H9 (cell line): ENCODE measurements around the gene UGT1A3. TPM values are rescaled to one million over a fixed set of nuclear protein-coding genes. Genes with fewer than 3 reads are reported as not detected.

Experiments used
- DNase-seq: peaks from one replicate; pipeline ENCODE4 v3.0.0-alpha.2; 2017
- H2AFZ ChIP-seq: one replicate; pipeline ENCODE4 v1.6.1; 2013; ENCODE audit warnings: mild to moderate bottlenecking, low read length, control low read depth, moderate library complexity
- H2AK5ac ChIP-seq: 2 replicates; pipeline ENCODE4 v1.6.1; 2013; ENCODE audit warnings: low read length, control low read depth, mixed read lengths; ENCODE audit not compliant: insufficient read length
- H2BK120ac ChIP-seq: one replicate; pipeline ENCODE4 v1.6.1; 2013; ENCODE audit warnings: low read depth, mild to moderate bottlenecking, low read length, control low read depth, inconsistent platforms; ENCODE audit not compliant: poor library complexity, severe bottlenecking
- H2BK12ac ChIP-seq: 2 replicates; pipeline ENCODE4 v1.6.1; 2013; ENCODE audit warnings: low read length, control low read depth, mixed read lengths, low read depth; ENCODE audit not compliant: insufficient read length
- H2BK15ac ChIP-seq: 2 replicates; pipeline ENCODE4 v1.6.1; 2013; ENCODE audit warnings: low read depth, low read length, control low read depth
- H2BK20ac ChIP-seq: one replicate; pipeline ENCODE4 v1.6.1; 2013; ENCODE audit warnings: low read depth, mild to moderate bottlenecking, low read length, control low read depth, inconsistent platforms; ENCODE audit not compliant: poor library complexity, severe bottlenecking
- H2BK5ac ChIP-seq: 2 replicates; pipeline ENCODE4 v1.6.1; 2013; ENCODE audit warnings: low read length, control low read depth, mixed read lengths; ENCODE audit not compliant: insufficient read length
- H3K14ac ChIP-seq: 2 replicates; pipeline ENCODE4 v1.6.1; 2013; ENCODE audit warnings: low read length, control low read depth; ENCODE audit not compliant: insufficient read depth
- H3K18ac ChIP-seq: 2 replicates; pipeline ENCODE4 v1.6.1; 2013; ENCODE audit warnings: low read depth, mild to moderate bottlenecking, mixed read lengths, low read length, control low read depth; ENCODE audit not compliant: insufficient read length
- H3K23ac ChIP-seq: 2 replicates; pipeline ENCODE4 v1.6.1; 2013; ENCODE audit warnings: low read length, control low read depth, mixed read lengths, low read depth; ENCODE audit not compliant: insufficient read length
- H3K23me2 ChIP-seq: 2 replicates; pipeline ENCODE4 v1.6.1; 2013; ENCODE audit warnings: low read depth, mild to moderate bottlenecking, mixed read lengths, low read length, control low read depth; ENCODE audit not compliant: insufficient read length, poor library complexity, severe bottlenecking
- H3K27ac ChIP-seq: 2 replicates; pipeline ENCODE4 v1.5.1; 2013; ENCODE audit warnings: low read length, control low read depth, mixed read lengths, low read depth; ENCODE audit not compliant: insufficient read length
- H3K27me3 ChIP-seq: 2 replicates; pipeline ENCODE4 v1.6.1; 2013; ENCODE audit warnings: low read length, control low read depth, inconsistent platforms; ENCODE audit not compliant: insufficient read depth
- H3K4ac ChIP-seq: 2 replicates; pipeline ENCODE4 v1.6.1; 2013; ENCODE audit warnings: low read depth, mild to moderate bottlenecking, control low read depth, inconsistent platforms, low read length, moderate library complexity
- H3K4me1 ChIP-seq: 2 replicates; pipeline ENCODE4 v1.6.1; 2013; ENCODE audit warnings: low read length, control low read depth, inconsistent platforms; ENCODE audit not compliant: insufficient read depth
- H3K4me2 ChIP-seq: 2 replicates; pipeline ENCODE4 v1.6.1; 2013; ENCODE audit warnings: low read length, control low read depth, mixed read lengths; ENCODE audit not compliant: insufficient read length, insufficient read depth
- H3K56ac ChIP-seq: 2 replicates; pipeline ENCODE4 v1.6.1; 2013; ENCODE audit warnings: low read depth, mild to moderate bottlenecking, mixed read lengths, low read length, control low read depth; ENCODE audit not compliant: insufficient read length
- H3K79me1 ChIP-seq: 2 replicates; pipeline ENCODE4 v1.6.1; 2013; ENCODE audit warnings: low read depth, mild to moderate bottlenecking, moderate library complexity, low read length, control low read depth, inconsistent platforms; ENCODE audit not compliant: insufficient read depth, poor library complexity, severe bottlenecking
- H3K79me2 ChIP-seq: 2 replicates; pipeline ENCODE4 v1.6.1; 2013; ENCODE audit warnings: low read length, control low read depth, inconsistent platforms; ENCODE audit not compliant: insufficient read depth
- H3K9ac ChIP-seq: 2 replicates; pipeline ENCODE4 v1.6.1; 2013; ENCODE audit warnings: low read length, control low read depth, mixed read lengths; ENCODE audit not compliant: insufficient read length; ENCODE audit errors: extremely low read depth
- H3K9me3 ChIP-seq: one replicate; pipeline ENCODE4 v1.6.1; 2013; ENCODE audit warnings: low read depth, low read length, inconsistent platforms; ENCODE audit not compliant: control insufficient read depth
- H3T11ph ChIP-seq: one replicate; pipeline ENCODE4 v1.6.1; 2013; ENCODE audit warnings: mild to moderate bottlenecking, low read length, control low read depth, inconsistent platforms
- H4K20me1 ChIP-seq: one replicate; pipeline ENCODE4 v1.6.1; 2013; ENCODE audit not compliant: control insufficient read depth, insufficient read length, insufficient read depth
- H4K5ac ChIP-seq: 2 replicates; pipeline ENCODE4 v1.6.1; 2013; ENCODE audit warnings: low read depth, mild to moderate bottlenecking, mixed read lengths, low read length, control low read depth; ENCODE audit not compliant: insufficient read length
- H4K8ac ChIP-seq: replicated peaks from 2 replicates; pipeline ENCODE4 v1.6.1; 2013; ENCODE audit warnings: low read length, control low read depth, mixed read lengths, low read depth; ENCODE audit not compliant: insufficient read length
- H4K91ac ChIP-seq: 2 replicates; pipeline ENCODE4 v1.6.1; 2013; ENCODE audit warnings: low read depth, mild to moderate bottlenecking, moderate library complexity, mixed read lengths, low read length, control low read depth; ENCODE audit not compliant: insufficient read length
- H3K27ac Mint-ChIP-seq, 3 experiments: 2 replicates in 2 of 3; 3 replicates in 1 of 3; pipeline ENCODE4 v1.8.0; 2020 to 2021; ENCODE audit warnings: mixed read lengths in 3 of 3, mild to moderate bottlenecking in 1 of 3, moderate library complexity in 1 of 3
- H3K27me3 Mint-ChIP-seq: 2 replicates; pipeline ENCODE4 v1.8.0; 2021; ENCODE audit warnings: low read depth, mild to moderate bottlenecking, moderate library complexity, mixed read lengths
- H3K36me3 Mint-ChIP-seq, 3 experiments: 2 replicates in 2 of 3; 3 replicates in 1 of 3; pipeline ENCODE4 v1.8.0; 2020 to 2021; ENCODE audit warnings: low read depth in 3 of 3, mixed read lengths in 3 of 3; ENCODE audit not compliant: insufficient read depth in 1 of 3
- H3K4me1 Mint-ChIP-seq, 2 experiments: 2 replicates each; pipeline ENCODE4 v1.8.0; 2020; ENCODE audit warnings: mixed read lengths in 2 of 2
- H3K4me3 Mint-ChIP-seq, 2 experiments: 2 replicates in 1 of 2; 3 replicates in 1 of 2; pipeline ENCODE4 v1.8.0; 2020 to 2021; ENCODE audit warnings: mild to moderate bottlenecking in 2 of 2, mixed read lengths in 2 of 2, moderate library complexity in 1 of 2
- H3K9me3 Mint-ChIP-seq, 2 experiments: 2 replicates in 1 of 2; 3 replicates in 1 of 2; pipeline ENCODE4 v1.8.0; 2020; ENCODE audit warnings: mild to moderate bottlenecking in 2 of 2, mixed read lengths in 2 of 2, moderate library complexity in 1 of 2
- CTCF ChIP-seq: fragments of 200-600 bp; sonication (generic); conservative IDR thresholded peaks from 3 replicates; pipeline ENCODE4 v1.8.0; 2021; ENCODE audit warnings: antibody characterized with exemption, mild to moderate bottlenecking
- WGBS: extraction: QIAGEN DNeasy Blood & Tissue Kit; methylation state at CpG from one replicate; pipeline ENCODE4 v1.1.7; 2013; ENCODE audit warnings: missing lambda C conversion rate, low lambda C conversion rate, mixed read lengths; ENCODE audit not compliant: insufficient read length; ENCODE audit errors: extremely low coverage; 5-methylcytosine and 5-hydroxymethylcytosine counted together
- total RNA-seq: library from RNA; stranded (reverse); gene quantifications from 2 replicates; pipeline ENCODE4 v1.2.1, GENCODE V29; 2021

UGT1A3 gene
- total RNA-seq, 1 experiment from 2014 or later: not detected

- H3K4me3 Mint-ChIP-seq: no peak within 1 kb of the TSS
- Histone ChIP-seq H4K20me1 (no peaks in the 10 kb centered on the region), H4K5ac (no peak within 1 kb of the TSS), H3K18ac (no peak within 1 kb of the TSS), H2BK5ac (no peak within 1 kb of the TSS), H2AFZ (no peak within 1 kb of the TSS), H3K4ac (no peak within 1 kb of the TSS), H3K27ac (no peak within 1 kb of the TSS), H3K23ac (no peak within 1 kb of the TSS), H4K8ac (no peak within 1 kb of the TSS), H3T11ph (no peak within 1 kb of the TSS), H2BK12ac (no peak within 1 kb of the TSS), H3K56ac (no peak within 1 kb of the TSS), H3K14ac (no peak within 1 kb of the TSS), H2BK120ac (no peak within 1 kb of the TSS), H3K9me3 (no peaks in the 10 kb centered on the region), H3K23me2 (no peaks in the 10 kb centered on the region), H4K91ac (no peak within 1 kb of the TSS), H3K4me2 (no peak within 1 kb of the TSS), H3K4me1 (no peaks in the 10 kb centered on the region), H2AK5ac (no peak within 1 kb of the TSS), H2BK20ac (no peak within 1 kb of the TSS), H3K79me1 (no peaks in the 10 kb centered on the region), H3K79me2 (no peaks in the 10 kb centered on the region), H3K9ac (no peak within 1 kb of the TSS), H2BK15ac (no peak within 1 kb of the TSS), H3K27me3 (no peaks in the 10 kb centered on the region)
- WGBS: 100% methylated on average over 1 of the region's 5 CpGs
- H3K27me3 Mint-ChIP-seq: peaks cover 3% of the 10 kb centered on the region; the same call in 1 of the 2 replicates
- H3K9me3 Mint-ChIP-seq: no peaks in the 10 kb centered on the region
- H3K36me3 Mint-ChIP-seq: no peaks in the 10 kb centered on the region
- H3K27ac Mint-ChIP-seq: peak within 1 kb of the TSS in 1 of 3 experiments; percentile 55; a peak in 2 of 7 replicates
- H3K4me1 Mint-ChIP-seq: no peaks in the 10 kb centered on the region
- DNase-seq: no peak
- TF ChIP-seq CTCF: no peak
Measured at GRCh38 chr2:233681521-233682099, 47.2 kb upstream of the UGT1A3 start, which contains the start of gene UGT1A7. Gene UGT1A7 (plus strand): TSS chr2:233681901. CDS start chr2:233681938, 37 bp downstream.
